Mucosa of stomach (tissue), 1 donor: Measurements from ENCODE around the gene NUP214.

ENCODE experiments used
- H3K27me3 ChIP-seq: one replicate; pipeline ENCODE4 v1.7.0; 2013; ENCODE audit warnings: mild to moderate bottlenecking, low read length; ENCODE audit not compliant: control insufficient read depth, insufficient read depth
- H3K36me3 ChIP-seq: one replicate; pipeline ENCODE4 v1.7.0; 2013; ENCODE audit warnings: low read length; ENCODE audit not compliant: control insufficient read depth, insufficient read depth
- H3K4me1 ChIP-seq: one replicate; pipeline ENCODE4 v1.7.0; 2013; ENCODE audit warnings: mild to moderate bottlenecking, low read length; ENCODE audit not compliant: control insufficient read depth, insufficient read depth
- H3K4me3 ChIP-seq: one replicate; pipeline ENCODE4 v1.7.0; 2013; ENCODE audit warnings: low read length
- H3K9ac ChIP-seq: one replicate; pipeline ENCODE4 v1.7.0; 2013; ENCODE audit warnings: mild to moderate bottlenecking, low read length, moderate library complexity
- H3K9me3 ChIP-seq: one replicate; pipeline ENCODE4 v1.7.0; 2013; ENCODE audit warnings: mild to moderate bottlenecking, low read length, moderate library complexity; ENCODE audit not compliant: control insufficient read depth
- donor health status: Pancreatic carcinoma.

The NUP214 gene

GRCh38 chr9:131126059-131126426 lies 657 bp downstream of the NUP214 start:
- Histone ChIP-seq H3K9me3 (no peaks in the 10 kb centered on the region), H3K36me3 (no peaks in the 10 kb centered on the region), H3K27me3 (no peaks in the 10 kb centered on the region), H3K4me3 (peak overlapping the region; percentile 59), H3K9ac (peak overlapping the region; percentile 75), H3K4me1 (peaks cover 3% of the 10 kb centered on the region)

DNA sequence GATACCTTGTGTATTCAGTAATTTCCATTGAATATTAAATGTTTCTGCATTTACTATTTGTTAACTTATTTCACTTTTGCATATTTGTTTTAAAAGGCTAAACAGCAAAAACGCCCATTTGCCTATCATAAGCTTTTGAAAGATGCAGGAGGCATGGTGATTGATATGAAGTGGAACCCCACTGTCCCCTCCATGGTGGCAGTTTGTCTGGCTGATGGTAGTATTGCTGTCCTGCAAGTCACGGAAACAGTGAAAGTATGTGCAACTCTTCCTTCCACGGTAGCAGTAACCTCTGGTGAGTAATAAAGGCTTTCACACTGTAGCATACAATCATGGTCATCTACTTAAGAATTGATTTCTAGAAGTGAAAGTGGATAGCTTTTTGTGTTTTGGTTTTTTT lies 3.8 kb downstream of the NUP214 start:
- Histone ChIP-seq H3K27me3 (no peaks in the 10 kb centered on the region), H3K4me1 (peaks cover 3% of the 10 kb centered on the region), H3K4me3 (no peak overlapping the region), H3K9me3 (no peaks in the 10 kb centered on the region), H3K36me3 (no peaks in the 10 kb centered on the region), H3K9ac (no peak overlapping the region)

DNA sequence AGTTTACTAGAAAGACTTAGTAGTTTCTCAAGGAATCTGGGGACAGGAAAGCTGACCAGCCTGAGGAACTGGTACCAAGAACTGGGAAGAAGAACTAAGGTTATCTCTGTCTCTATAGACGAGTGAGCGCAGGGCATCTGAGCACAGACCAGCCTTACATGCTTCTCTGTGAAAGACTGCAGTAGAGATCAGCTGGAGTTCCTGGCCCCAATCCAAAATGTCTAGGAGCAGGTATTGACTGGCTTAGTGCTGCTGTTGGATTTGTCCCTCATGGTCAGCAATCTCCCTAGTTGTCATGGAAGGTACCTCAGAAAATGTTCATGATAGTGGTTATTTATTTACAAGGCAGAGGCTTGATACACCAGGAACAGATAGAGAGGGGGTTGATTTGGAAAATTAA lies 13.3 kb downstream of the NUP214 start:
- Histone ChIP-seq H3K4me1 (no peaks in the 10 kb centered on the region), H3K36me3 (peaks cover 5% of the 10 kb centered on the region), H3K4me3 (no peak overlapping the region)

DNA sequence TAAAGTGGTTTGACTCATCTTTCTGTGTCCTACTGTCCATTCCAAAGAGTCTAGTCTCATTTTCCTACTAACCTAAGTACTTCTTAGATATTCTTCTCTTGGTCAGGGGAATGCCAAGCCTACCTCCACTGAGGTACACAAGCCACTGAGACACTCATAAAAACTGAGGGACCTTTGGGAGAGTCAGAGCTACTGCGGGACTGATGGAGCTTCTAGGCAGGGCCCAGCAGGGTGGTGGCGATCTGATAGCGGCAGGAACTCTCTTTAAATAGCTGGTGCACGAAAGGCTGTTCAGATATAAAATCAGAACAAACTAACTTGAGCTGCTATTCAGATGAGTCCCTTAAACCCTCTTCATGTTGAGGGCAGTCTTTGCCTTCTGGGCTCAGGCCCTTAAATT lies 14.7 kb downstream of the NUP214 start:
- H3K9me3 ChIP-seq = no peaks in the 10 kb centered on the region
- no peak overlapping the region for H3K4me3 ChIP-seq
- no peaks in the 10 kb centered on the region for H3K27me3 ChIP-seq
- peaks cover 5% of the 10 kb centered on the region for H3K36me3 ChIP-seq
- no peaks in the 10 kb centered on the region for H3K4me1 ChIP-seq
- no peak overlapping the region for H3K9ac ChIP-seq

More for the DNA sequence above, 13.3 kb downstream of the NUP214 start:
- Histone ChIP-seq H3K27me3 (no peaks in the 10 kb centered on the region), H3K9ac (no peak overlapping the region), H3K9me3 (no peaks in the 10 kb centered on the region)

GRCh38 chr9:131140550-131140949 lies 15.2 kb downstream of the NUP214 start:
- Histone ChIP-seq H3K27me3 (no peaks in the 10 kb centered on the region), H3K9ac (no peak overlapping the region), H3K4me3 (no peak overlapping the region), H3K9me3 (no peaks in the 10 kb centered on the region), H3K36me3 (peaks cover 5% of the 10 kb centered on the region), H3K4me1 (no peaks in the 10 kb centered on the region)

DNA sequence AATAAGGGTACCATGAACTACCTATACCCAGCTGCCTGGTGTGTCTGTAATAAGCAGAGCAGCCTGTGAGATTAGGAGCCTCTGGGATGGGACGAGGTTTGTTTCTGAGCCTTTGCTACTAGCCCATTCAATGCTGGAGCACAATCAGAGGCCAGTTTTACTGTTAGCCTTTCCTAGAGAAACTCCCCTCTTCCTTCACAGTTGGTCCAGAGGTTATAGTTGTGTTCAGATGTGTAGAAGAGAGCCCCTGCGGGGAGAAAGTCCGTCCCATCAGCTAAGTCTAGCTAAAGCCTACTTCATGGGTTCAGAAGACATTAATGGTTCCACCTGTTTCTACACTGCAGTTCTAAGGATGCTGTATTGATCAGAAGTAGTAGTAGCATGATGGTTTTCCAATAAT lies 16.8 kb downstream of the NUP214 start:
- Histone ChIP-seq H3K4me3 (no peak overlapping the region), H3K4me1 (no peaks in the 10 kb centered on the region), H3K36me3 (peaks cover 5% of the 10 kb centered on the region), H3K9me3 (no peaks in the 10 kb centered on the region), H3K9ac (no peak overlapping the region), H3K27me3 (no peaks in the 10 kb centered on the region)

- Histone ChIP-seq H3K4me3 (no peak overlapping the region), H3K9me3 (no peaks in the 10 kb centered on the region), H3K27me3 (no peaks in the 10 kb centered on the region), H3K36me3 (peaks cover 5% of the 10 kb centered on the region), H3K9ac (no peak overlapping the region), H3K4me1 (no peaks in the 10 kb centered on the region)
These were observed 18.8 kb downstream of the NUP214 start for GRCh38 chr9:131144201-131144600.

DNA sequence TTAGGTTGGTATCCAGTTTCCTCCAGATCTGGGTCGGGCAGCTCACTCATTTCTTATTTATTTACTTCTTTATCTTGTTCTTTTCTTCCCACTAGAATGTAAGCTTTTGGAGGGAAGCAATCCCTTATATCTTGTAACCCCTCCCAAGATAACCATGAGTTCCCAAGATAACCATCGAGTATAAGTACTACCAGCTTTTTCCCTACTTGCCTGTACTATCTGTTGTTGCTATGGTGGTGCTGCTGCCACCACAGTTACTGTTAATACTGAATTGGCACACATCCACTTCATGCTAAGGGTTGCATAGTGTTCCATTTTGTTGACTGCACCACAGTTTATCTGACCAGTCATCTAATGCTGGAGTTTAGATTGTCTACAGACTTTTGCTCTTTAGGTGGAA lies 19.9 kb downstream of the NUP214 start:
- H3K9me3 ChIP-seq = no peaks in the 10 kb centered on the region
- no peaks in the 10 kb centered on the region for H3K4me1 ChIP-seq
- H3K27me3 ChIP-seq = no peaks in the 10 kb centered on the region
- no peak overlapping the region for H3K9ac ChIP-seq
- peaks cover 8% of the 10 kb centered on the region for H3K36me3 ChIP-seq
- no peak overlapping the region for H3K4me3 ChIP-seq

DNA sequence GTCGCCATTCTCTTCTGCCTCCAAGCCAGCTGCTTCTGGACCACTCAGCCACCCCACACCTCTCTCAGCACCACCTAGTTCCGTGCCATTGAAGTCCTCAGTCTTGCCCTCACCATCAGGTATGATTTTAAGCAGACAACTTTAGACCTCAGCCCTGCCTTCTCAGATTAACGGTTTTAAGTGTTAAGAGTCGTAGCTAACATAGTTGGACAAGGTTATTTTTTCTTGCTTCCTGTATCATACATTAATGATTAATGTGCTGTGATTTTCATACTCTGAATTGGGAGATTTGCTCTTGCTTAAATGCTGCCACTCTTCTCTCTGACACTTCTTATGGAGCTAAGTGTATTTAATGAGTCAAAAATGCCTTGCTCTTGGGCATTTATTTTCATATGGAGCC lies 20.8 kb downstream of the NUP214 start:
- H3K36me3 ChIP-seq = peaks cover 5% of the 10 kb centered on the region
- no peaks in the 10 kb centered on the region for H3K4me1 ChIP-seq
- no peak overlapping the region for H3K9ac ChIP-seq
- H3K9me3 ChIP-seq = no peaks in the 10 kb centered on the region
- no peaks in the 10 kb centered on the region for H3K27me3 ChIP-seq
- no peak overlapping the region for H3K4me3 ChIP-seq

DNA sequence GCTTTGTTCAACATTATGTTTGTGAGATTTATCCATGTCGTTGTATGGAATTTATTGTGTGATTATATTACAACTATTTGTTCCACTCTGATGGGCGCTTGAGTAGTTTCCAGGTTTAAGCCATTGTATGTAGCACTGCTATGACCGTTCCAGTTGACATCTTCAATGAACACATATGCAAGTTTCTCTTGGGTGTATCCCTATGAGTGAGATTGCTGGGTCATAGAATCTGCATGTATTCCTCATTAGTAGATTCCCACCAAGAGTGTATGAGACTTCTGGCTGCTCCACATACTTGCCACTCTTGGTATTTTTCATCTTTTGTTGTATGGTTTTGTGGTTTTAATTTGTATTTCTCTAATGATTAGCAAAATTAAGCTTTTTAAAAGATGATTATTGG lies 22.9 kb downstream of the NUP214 start:
- H3K9me3 ChIP-seq = no peaks in the 10 kb centered on the region
- H3K4me1 ChIP-seq = no peaks in the 10 kb centered on the region
- no peak overlapping the region for H3K4me3 ChIP-seq
- no peak overlapping the region for H3K9ac ChIP-seq
- no peaks in the 10 kb centered on the region for H3K27me3 ChIP-seq
- peaks cover 5% of the 10 kb centered on the region for H3K36me3 ChIP-seq

- H3K27me3 ChIP-seq = no peaks in the 10 kb centered on the region
- H3K9ac ChIP-seq = no peak overlapping the region
- H3K36me3 ChIP-seq = peaks cover 5% of the 10 kb centered on the region
- no peaks in the 10 kb centered on the region for H3K4me1 ChIP-seq
- H3K4me3 ChIP-seq = no peak overlapping the region
- no peaks in the 10 kb centered on the region for H3K9me3 ChIP-seq
These were observed 23.7 kb downstream of the NUP214 start for GRCh38 chr9:131148966-131149687.

DNA sequence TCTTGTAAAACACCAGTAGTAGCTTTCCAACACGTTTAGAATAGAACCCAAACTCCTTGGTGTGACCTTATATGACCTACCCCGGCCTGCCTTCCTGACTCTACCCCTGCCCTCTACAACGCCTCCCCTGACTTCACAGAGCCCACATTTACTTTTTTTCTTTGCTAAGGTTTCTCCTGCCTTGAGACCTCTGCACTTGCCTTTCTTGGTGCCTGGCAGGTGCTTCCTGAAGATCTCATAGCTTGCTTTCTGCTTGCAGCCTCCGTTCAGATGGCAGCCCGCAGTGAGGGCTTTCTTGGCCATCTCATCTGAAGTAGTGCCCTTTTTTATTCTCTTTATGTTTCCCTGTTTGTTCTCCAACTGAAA lies 24.3 kb downstream of the NUP214 start:
- no peak overlapping the region for H3K4me3 ChIP-seq
- no peaks in the 10 kb centered on the region for H3K27me3 ChIP-seq
- H3K9me3 ChIP-seq = no peaks in the 10 kb centered on the region
- no peaks in the 10 kb centered on the region for H3K4me1 ChIP-seq
- peaks cover 5% of the 10 kb centered on the region for H3K36me3 ChIP-seq
- no peak overlapping the region for H3K9ac ChIP-seq

DNA sequence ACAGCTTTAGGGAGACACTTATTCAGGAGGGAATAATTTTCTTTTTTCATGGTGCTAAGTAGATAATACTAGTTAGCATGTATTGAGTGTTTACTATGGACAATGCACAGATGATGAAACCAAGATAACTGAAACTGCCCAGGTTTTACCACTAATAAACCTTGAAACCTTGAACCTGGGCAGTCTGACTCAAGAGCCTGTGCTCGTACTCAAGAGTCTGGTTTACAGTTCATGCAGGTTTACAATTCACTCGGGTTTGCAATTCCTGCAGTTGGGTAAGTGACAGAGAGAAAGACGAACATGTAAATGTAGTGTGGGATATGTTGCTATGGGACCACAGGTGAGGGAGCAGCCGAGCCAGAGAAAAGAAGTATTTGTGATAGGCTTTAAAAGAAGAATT lies 28.2 kb downstream of the NUP214 start:
- H3K9ac ChIP-seq = no peak overlapping the region
- peaks cover 5% of the 10 kb centered on the region for H3K36me3 ChIP-seq

More for the DNA sequence above, 28.2 kb downstream of the NUP214 start:
- H3K4me3 ChIP-seq = no peak overlapping the region
- H3K9me3 ChIP-seq = no peaks in the 10 kb centered on the region
- H3K4me1 ChIP-seq = no peaks in the 10 kb centered on the region
- no peaks in the 10 kb centered on the region for H3K27me3 ChIP-seq
